NCI-H69 (cell line): Measurements from ENCODE around the gene SLC6A5.

Experiments
- DNase-seq: peaks from one replicate; lab custom pipeline; 2025; lab: John Stamatoyannopoulos, UW

SLC6A5 gene

GRCh38 chr11:20596205-20597153 is 2.9 kb upstream of the SLC6A5 start:
- DNase-seq, result no peak

- no peak for DNase-seq
Measured at GRCh38 chr11:20597154-20597679, 2.2 kb upstream of the SLC6A5 start.

DNA sequence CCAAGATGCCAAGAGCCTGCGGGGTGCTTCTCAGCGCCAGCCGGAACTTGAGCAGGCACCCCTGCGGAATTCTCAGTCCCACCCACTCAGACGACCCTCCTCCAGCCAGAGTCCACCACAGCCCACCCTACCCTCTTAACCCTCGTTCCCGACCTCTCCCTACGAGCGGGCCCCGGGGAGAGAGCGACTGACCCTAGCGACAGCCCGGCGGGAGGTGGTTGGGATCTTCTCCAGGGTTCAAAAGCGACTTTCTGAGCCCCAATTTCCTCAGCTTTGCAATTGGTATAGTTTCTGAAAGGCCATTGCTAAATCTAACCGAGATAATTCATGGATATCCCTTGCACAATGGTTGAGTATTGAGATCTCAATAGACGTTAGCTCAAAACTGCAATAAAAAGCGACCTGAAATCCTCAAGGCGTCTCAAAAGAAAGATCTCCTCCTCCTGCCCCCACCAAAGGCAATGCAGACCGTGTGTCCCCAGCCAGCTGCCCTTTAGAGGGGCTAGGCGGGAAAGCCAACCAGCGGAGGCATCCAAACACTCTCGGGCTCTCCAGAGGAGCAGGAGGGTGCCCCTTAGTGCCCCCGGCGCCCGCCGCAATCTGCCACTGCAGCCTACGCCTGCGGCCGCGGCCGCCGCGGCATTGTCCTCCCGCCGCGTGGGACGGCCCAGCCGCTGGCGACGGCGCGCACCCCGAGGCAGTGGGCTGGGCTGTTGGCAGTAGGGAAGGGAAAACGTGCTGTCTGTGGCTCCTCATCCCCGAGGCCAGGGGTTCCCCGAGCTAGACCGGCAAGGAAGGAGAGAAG is 1.5 kb upstream of the SLC6A5 start:
- DNase-seq, result no peak

- no peak for DNase-seq
Measured at GRCh38 chr11:20598492-20598891, 916 bp upstream of the SLC6A5 start.

GRCh38 chr11:20600020-20600346 is 575 bp downstream of the SLC6A5 start:
- DNase-seq, result no peak

- DNase-seq, result peak; percentile 66
Measured at GRCh38 chr11:20600551-20600950, 1.1 kb downstream of the SLC6A5 start.

- peak; percentile 73 for DNase-seq
Measured at GRCh38 chr11:20601221-20601914, 2.0 kb downstream of the SLC6A5 start.

- DNase-seq, result no peak
Measured at GRCh38 chr11:20604295-20604803, 4.9 kb downstream of the SLC6A5 start.

- DNase-seq, result no peak
Measured at GRCh38 chr11:20604864-20605601, 5.6 kb downstream of the SLC6A5 start.

DNA sequence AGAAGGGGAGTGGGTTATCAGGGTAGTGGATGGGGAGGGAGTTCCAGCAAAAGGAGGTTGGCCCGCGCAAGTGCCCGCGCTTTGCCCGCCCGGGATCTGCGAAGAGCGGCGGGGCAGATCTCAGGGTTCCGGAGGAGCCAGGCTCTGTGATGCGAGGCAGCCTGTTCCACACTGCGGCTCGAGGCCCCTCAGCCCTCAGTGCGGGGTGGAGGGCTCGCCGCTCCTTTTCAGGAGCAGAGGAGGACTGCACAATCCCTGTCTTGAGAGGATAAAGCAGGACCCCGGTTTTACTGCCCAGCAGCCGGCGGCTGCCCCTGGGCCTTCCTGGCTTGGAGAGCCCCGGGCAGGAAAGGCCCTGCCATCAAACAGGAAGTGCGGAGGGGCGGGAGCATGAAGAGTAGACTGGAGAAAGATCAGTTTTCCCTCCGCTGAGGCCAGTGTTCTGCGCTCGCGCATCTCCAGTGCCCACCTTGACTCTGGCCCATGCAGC is 6.2 kb downstream of the SLC6A5 start:
- DNase-seq, result no peak

GRCh38 chr11:20608934-20609333 is 9.5 kb downstream of the SLC6A5 start:
- DNase-seq, result peak; percentile 44

- peak; percentile 96 for DNase-seq
Measured at GRCh38 chr11:20609727-20610707, 10.6 kb downstream of the SLC6A5 start.

GRCh38 chr11:20610825-20611224 is 11.4 kb downstream of the SLC6A5 start:
- DNase-seq, result no peak

GRCh38 chr11:20611445-20611844 is 12.0 kb downstream of the SLC6A5 start:
- DNase-seq, result no peak

- DNase-seq, result no peak
Measured at GRCh38 chr11:20611892-20612291, 12.5 kb downstream of the SLC6A5 start.

DNA sequence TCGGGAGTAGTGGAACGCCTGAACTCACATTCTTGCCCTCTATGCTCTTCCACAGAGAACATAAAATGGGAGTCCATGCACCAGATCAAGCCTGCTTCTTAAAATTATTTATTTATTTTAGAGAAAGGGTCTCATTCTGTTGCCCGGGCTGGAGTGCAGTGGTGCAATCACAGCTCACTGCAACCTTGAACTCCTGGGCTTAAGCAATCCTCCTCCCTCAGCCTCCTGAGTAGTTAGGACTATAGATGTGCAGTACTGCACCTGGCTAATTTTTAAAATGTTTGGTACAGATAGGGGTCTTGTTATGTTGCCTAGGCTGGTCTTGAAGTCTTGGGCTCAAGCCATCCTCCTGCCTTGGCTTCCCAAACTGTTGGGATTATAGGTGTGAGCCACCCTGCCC is 13.0 kb downstream of the SLC6A5 start:
- DNase-seq, result no peak

DNA sequence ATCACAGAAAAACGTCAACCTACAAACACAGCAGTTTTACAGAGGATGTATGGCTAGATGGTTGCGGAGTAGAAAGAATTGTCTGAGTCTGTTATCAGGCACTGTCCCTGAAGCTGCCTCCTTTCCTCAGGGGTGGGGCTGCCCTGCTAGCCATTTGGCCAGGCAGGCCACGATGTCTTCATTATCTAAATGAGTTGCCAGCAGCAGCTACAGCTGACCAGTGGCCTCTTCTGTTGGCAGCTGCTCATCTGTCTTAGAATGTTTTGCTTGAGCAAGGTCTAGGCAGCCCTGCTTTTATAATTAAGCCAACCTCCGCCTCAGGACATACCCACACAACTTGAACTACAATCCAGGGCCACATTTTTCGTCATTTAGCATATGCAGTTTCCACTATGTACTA is 17.5 kb downstream of the SLC6A5 start:
- no peak for DNase-seq

- peak; percentile 55 for DNase-seq
Measured at GRCh38 chr11:20617346-20618005, 18.1 kb downstream of the SLC6A5 start.

DNA sequence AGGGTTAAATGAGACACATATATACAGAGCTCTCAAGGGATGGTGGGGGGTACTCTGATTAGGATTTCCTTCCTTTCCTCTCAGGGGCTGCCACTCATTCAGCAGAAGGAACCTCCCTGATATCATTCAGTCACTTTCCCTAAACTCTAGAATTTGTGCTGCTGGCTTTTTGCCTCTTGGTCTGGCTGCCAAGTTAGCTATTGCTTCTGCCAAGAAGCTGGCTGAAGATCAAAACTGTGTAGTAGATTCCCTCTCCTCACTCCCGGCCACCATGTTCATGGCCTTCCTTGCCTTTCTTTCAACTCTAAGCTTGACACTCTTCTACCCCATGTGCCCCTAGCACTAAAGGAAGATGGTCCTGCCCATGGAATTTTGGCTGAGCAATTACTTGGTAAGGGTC is 18.7 kb downstream of the SLC6A5 start:
- DNase-seq, result no peak
